NB4 (cell line): Measurements from ENCODE around the gene NUMBL.

ENCODE experiments used
- CTCF ChIP-seq: IDR thresholded peaks from one replicate; pipeline ENCODE4 v1.5.1; 2012; ENCODE audit warnings: low read depth, low read length
- MAX ChIP-seq: IDR thresholded peaks from 2 replicates; pipeline ENCODE4 v1.6.1; 2011; ENCODE audit warnings: low read depth, low read length
- MYC ChIP-seq: IDR thresholded peaks from 2 replicates; pipeline ENCODE4 v1.6.1; 2011; ENCODE audit warnings: low read depth, low read length
- POLR2A ChIP-seq: IDR thresholded peaks from 2 replicates; pipeline ENCODE4 v1.6.1; 2011; ENCODE audit warnings: mild to moderate bottlenecking; ENCODE audit not compliant: insufficient read length; ENCODE audit errors: extremely low read depth

- no peak for TF ChIP-seq CTCF
- no peak for TF ChIP-seq MYC
- no peak for TF ChIP-seq MAX
- TF ChIP-seq POLR2A, result no peak
These were observed 49.2 kb downstream of the NUMBL start for GRCh38 chr19:40641281-40641680.
